Neural progenitor cell (in vitro differentiated cells): Measurements from ENCODE around the gene ERC2.

Experiments
- CTCF ChIP-seq: fragments of 200-600 bp; sonication (generic); IDR thresholded peaks from 2 replicates; pipeline ENCODE4 v1.5.1; 2017; ENCODE audit warnings: antibody characterized with exemption, mild to moderate bottlenecking
- EZH2 ChIP-seq: fragments of 200-600 bp; sonication (generic); IDR thresholded peaks from 2 replicates; pipeline ENCODE4 v1.6.1; 2017; ENCODE audit warnings: antibody characterized with exemption, mild to moderate bottlenecking, moderate library complexity
- EZH2phosphoT487 ChIP-seq: fragments of 200-600 bp; sonication (generic); IDR thresholded peaks from 2 replicates; pipeline ENCODE4 v1.6.1; 2017; ENCODE audit warnings: antibody characterized with exemption

GRCh38 chr3:56189536-56189935 lies 278.7 kb downstream of the ERC2 start:
- TF ChIP-seq CTCF (no peak), EZH2 (no peak), EZH2phosphoT487 (no peak)
